OCI-LY1 (cell line): ENCODE measurements around the gene PTGR1.

Experiments used
- EZH2 ChIP-seq: fragments of 200-600 bp; sonication (generic), shearing (Covaris generic); IDR thresholded peaks from 2 replicates; pipeline ENCODE4 v1.8.0; 2017; ENCODE audit warnings: borderline replicate concordance, mixed run types, mild to moderate bottlenecking, antibody characterized with exemption, low read length, moderate library complexity, mixed read lengths
- TF ChIP-seq, protein P1 (sequence below): fragments of 200-600 bp; sonication (generic), shearing (Covaris generic); IDR thresholded peaks from 2 replicates; pipeline ENCODE4 v1.5.1; 2017; ENCODE audit warnings: mild to moderate bottlenecking, antibody characterized with exemption, low read length, moderate library complexity, mixed read lengths

DNA sequence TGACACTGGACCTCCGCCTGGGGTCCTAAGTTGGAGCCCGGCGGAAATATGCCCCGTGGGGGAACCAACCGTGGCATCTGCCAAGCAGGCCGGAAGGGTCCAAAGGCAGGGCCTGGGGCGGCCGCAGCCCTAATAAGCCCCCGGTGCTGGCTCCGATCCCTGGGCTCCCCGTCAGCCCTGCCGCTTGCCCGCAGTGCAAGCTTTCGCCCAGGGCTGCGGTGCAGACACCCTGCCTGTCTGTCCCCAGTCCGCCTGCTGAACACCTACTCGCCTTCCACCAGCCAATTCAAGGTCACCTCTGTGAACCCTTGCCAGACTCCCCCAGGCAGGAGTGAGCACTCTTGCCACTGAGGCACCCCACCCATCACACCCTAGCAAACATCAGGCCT lies 502 bp upstream of the PTGR1 start:
- TF ChIP-seq, protein P1, sequence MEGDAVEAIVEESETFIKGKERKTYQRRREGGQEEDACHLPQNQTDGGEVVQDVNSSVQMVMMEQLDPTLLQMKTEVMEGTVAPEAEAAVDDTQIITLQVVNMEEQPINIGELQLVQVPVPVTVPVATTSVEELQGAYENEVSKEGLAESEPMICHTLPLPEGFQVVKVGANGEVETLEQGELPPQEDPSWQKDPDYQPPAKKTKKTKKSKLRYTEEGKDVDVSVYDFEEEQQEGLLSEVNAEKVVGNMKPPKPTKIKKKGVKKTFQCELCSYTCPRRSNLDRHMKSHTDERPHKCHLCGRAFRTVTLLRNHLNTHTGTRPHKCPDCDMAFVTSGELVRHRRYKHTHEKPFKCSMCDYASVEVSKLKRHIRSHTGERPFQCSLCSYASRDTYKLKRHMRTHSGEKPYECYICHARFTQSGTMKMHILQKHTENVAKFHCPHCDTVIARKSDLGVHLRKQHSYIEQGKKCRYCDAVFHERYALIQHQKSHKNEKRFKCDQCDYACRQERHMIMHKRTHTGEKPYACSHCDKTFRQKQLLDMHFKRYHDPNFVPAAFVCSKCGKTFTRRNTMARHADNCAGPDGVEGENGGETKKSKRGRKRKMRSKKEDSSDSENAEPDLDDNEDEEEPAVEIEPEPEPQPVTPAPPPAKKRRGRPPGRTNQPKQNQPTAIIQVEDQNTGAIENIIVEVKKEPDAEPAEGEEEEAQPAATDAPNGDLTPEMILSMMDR, result no peak
- no peak for TF ChIP-seq EZH2
